Cardiac fibroblast (primary cell): Measurements from ENCODE around the gene FAM13B.

Source experiments
- DNase-seq, 2 donors: peaks; one replicate each; pipeline versions ENCODE4 v3.0.0 to v3.0.0-alpha.2; 2010; ENCODE audit warnings: low read depth in 2 of 2
- H3K4me3 ChIP-seq, 2 donors: replicated peaks in 1 of 2; 1 replicate in 1 of 2; 2 replicates in 1 of 2; pipeline ENCODE4 v1.5.1; 2011; ENCODE audit warnings: low read depth in 2 of 2, low read length in 2 of 2, mild to moderate bottlenecking in 2 of 2, moderate library complexity in 1 of 2
- CTCF ChIP-seq: IDR thresholded peaks from one replicate; pipeline ENCODE4 v1.5.1; 2011; ENCODE audit warnings: low read depth, mild to moderate bottlenecking, low read length, inconsistent platforms

The FAM13B gene

GRCh38 chr5:138025285-138025684, 7.6 kb downstream of the FAM13B start:
- no peak overlapping the region for H3K4me3 ChIP-seq
- DNase-seq, result no peak
- TF ChIP-seq CTCF, result no peak

- no peak for DNase-seq
- TF ChIP-seq CTCF, result no peak
- no peak overlapping the region for H3K4me3 ChIP-seq
Measured at GRCh38 chr5:138024117-138024516, 8.8 kb downstream of the FAM13B start.

GRCh38 chr5:138022912-138023311, 10.0 kb downstream of the FAM13B start:
- TF ChIP-seq CTCF, result no peak
- no peak for DNase-seq
- no peak overlapping the region for H3K4me3 ChIP-seq

GRCh38 chr5:138021771-138022170, 11.1 kb downstream of the FAM13B start:
- H3K4me3 ChIP-seq, result no peak overlapping the region
- DNase-seq, result no peak
- TF ChIP-seq CTCF, result no peak

- no peak overlapping the region for H3K4me3 ChIP-seq
- no peak for TF ChIP-seq CTCF
- DNase-seq, result peak in 1 of 2 donors; percentile 31
Measured at GRCh38 chr5:138018849-138019248, 14.0 kb downstream of the FAM13B start.

- no peak for TF ChIP-seq CTCF
- no peak overlapping the region for H3K4me3 ChIP-seq
Measured at GRCh38 chr5:138015916-138016315, 17.0 kb downstream of the FAM13B start.

GRCh38 chr5:138011991-138012390, 20.9 kb downstream of the FAM13B start:
- H3K4me3 ChIP-seq, result no peak overlapping the region
- DNase-seq, result no peak
- no peak for TF ChIP-seq CTCF

More at GRCh38 chr5:138015916-138016315, 17.0 kb downstream of the FAM13B start:
- DNase-seq, result no peak
